Neural cell (in vitro differentiated cells): ENCODE measurements around the gene DCX. TPM values are rescaled to one million over a fixed set of nuclear protein-coding genes. Genes with fewer than 3 reads are reported as not detected.

Experiments
- H2AFZ ChIP-seq: fragments of 200-600, 300-800 bp; sonication (generic), shearing (Covaris generic); 2 replicates; pipeline ENCODE4 v1.6.0; 2014; ENCODE audit warnings: low read depth, mild to moderate bottlenecking, antibody characterized with exemption, low read length, moderate library complexity
- H3F3A ChIP-seq: fragments of 200-600 bp; shearing (Covaris generic); 2 replicates; pipeline ENCODE4 v1.6.1; 2016; ENCODE audit warnings: mild to moderate bottlenecking, moderate library complexity, mixed read lengths, antibody characterized with exemption, low read length; ENCODE audit not compliant: insufficient read depth, poor library complexity, severe bottlenecking
- H3K27ac ChIP-seq: fragments of 200-600, 300-800 bp; sonication (generic), shearing (Covaris generic); 2 replicates; pipeline ENCODE4 v1.5.1; 2014; ENCODE audit warnings: mild to moderate bottlenecking, low read length, moderate library complexity
- H3K27me3 ChIP-seq: fragments of 300-800, 200-600 bp; sonication (generic), shearing (Covaris generic); 2 replicates; pipeline ENCODE4 v1.6.0; 2014; ENCODE audit warnings: mild to moderate bottlenecking, low read depth, low read length, moderate library complexity; ENCODE audit not compliant: insufficient read depth
- H3K36me3 ChIP-seq: fragments of 300-800, 200-600 bp; sonication (generic), shearing (Covaris generic); 2 replicates; pipeline ENCODE4 v1.5.1; 2014; ENCODE audit warnings: mild to moderate bottlenecking, antibody characterized with exemption, low read length, moderate library complexity; ENCODE audit not compliant: insufficient read depth
- H3K4me2 ChIP-seq: fragments of 300-800, 200-600 bp; sonication (generic), shearing (Covaris generic); 2 replicates; pipeline ENCODE4 v1.6.0; 2014; ENCODE audit warnings: mild to moderate bottlenecking, low read length
- H3K4me3 ChIP-seq: fragments of 300-800, 200-600 bp; sonication (generic), shearing (Covaris generic); 2 replicates; pipeline ENCODE4 v1.5.1; 2014; ENCODE audit warnings: mild to moderate bottlenecking, low read length, moderate library complexity
- H3K79me2 ChIP-seq: fragments of 200-600 bp; shearing (Covaris generic); replicated peaks from 2 replicates; pipeline ENCODE4 v1.6.0; 2014; ENCODE audit warnings: mild to moderate bottlenecking, low read length, moderate library complexity; ENCODE audit not compliant: insufficient read depth
- H3K9ac ChIP-seq: fragments of 300-800, 200-600 bp; sonication (generic), shearing (Covaris generic); 2 replicates; pipeline ENCODE4 v1.6.1; 2016; ENCODE audit warnings: mild to moderate bottlenecking, low read length, mixed read lengths
- H3K9me2 ChIP-seq: fragments of 200-600 bp; shearing (Covaris generic); 2 replicates; pipeline ENCODE4 v1.6.1; 2016; ENCODE audit warnings: mild to moderate bottlenecking, low read length, mixed read lengths; ENCODE audit not compliant: insufficient read depth
- H3K9me3 ChIP-seq: fragments of 200-600, 300-800 bp; sonication (generic), shearing (Covaris generic); 2 replicates; pipeline ENCODE4 v1.6.1; 2016; ENCODE audit warnings: mild to moderate bottlenecking, mixed run types, low read length, moderate library complexity, mixed read lengths
- H4K20me1 ChIP-seq: fragments of 200-600 bp; shearing (Covaris generic); 2 replicates; pipeline ENCODE4 v1.6.1; 2016; ENCODE audit warnings: mild to moderate bottlenecking, mixed run types; ENCODE audit not compliant: insufficient read depth
- CTCF ChIP-seq: fragments of 450-650 bp; IDR thresholded peaks from 2 replicates; pipeline ENCODE4 v1.5.1; 2014; ENCODE audit warnings: antibody characterized with exemption, mild to moderate bottlenecking, moderate library complexity; ENCODE audit not compliant: poor library complexity, severe bottlenecking
- EP300 ChIP-seq: fragments of 450-650 bp; conservative IDR thresholded peaks from 2 replicates; pipeline ENCODE4 v1.6.1; 2014; ENCODE audit warnings: antibody characterized with exemption, mild to moderate bottlenecking, moderate library complexity; ENCODE audit not compliant: poor library complexity, severe bottlenecking
- EZH2 ChIP-seq: fragments of 200-600, 300-800 bp; shearing (Covaris generic), sonication (generic); IDR thresholded peaks from 2 replicates; pipeline ENCODE4 v1.6.1; 2014; ENCODE audit warnings: antibody characterized with exemption, low read length, borderline replicate concordance, mild to moderate bottlenecking; ENCODE audit not compliant: insufficient read depth, poor library complexity, severe bottlenecking
- MXI1 ChIP-seq: fragments of 450-650 bp; conservative IDR thresholded peaks from 2 replicates; pipeline ENCODE4 v1.6.1; 2014; ENCODE audit warnings: antibody characterized with exemption, mild to moderate bottlenecking; ENCODE audit not compliant: poor library complexity, severe bottlenecking
- POLR2AphosphoS5 ChIP-seq: IDR thresholded peaks from 2 replicates; pipeline ENCODE4 v1.6.1; 2012
- RAD21 ChIP-seq: fragments of 450-650 bp; conservative IDR thresholded peaks from 2 replicates; pipeline ENCODE4 v1.6.1; 2014; ENCODE audit warnings: antibody characterized with exemption, mild to moderate bottlenecking, moderate library complexity
- REST ChIP-seq: IDR thresholded peaks from 2 replicates; pipeline ENCODE4 v1.6.1; 2012; ENCODE audit warnings: borderline replicate concordance
- SMC3 ChIP-seq: fragments of 450-650 bp; conservative IDR thresholded peaks from 2 replicates; pipeline ENCODE4 v1.6.1; 2014; ENCODE audit warnings: antibody characterized with exemption, mild to moderate bottlenecking, moderate library complexity; ENCODE audit not compliant: poor library complexity
- TAF1 ChIP-seq: IDR thresholded peaks from 2 replicates; pipeline ENCODE4 v1.6.1; 2012; ENCODE audit warnings: low read depth
- polyA plus RNA-seq: library from polyadenylated mRNA; depleted of rRNA; stranded (reverse); fragments of >200 nt; gene quantifications from 2 replicates; pipeline ENCODE4 v1.2.3, GENCODE V29; 2014

The DCX gene
- polyA plus RNA-seq, 1 donor from 2014 or later: 180 TPM

- H3K79me2 ChIP-seq: peaks cover 45% of the 10 kb centered on the region
- no peaks in the 10 kb centered on the region for H3K36me3 ChIP-seq
- H3K9me2 ChIP-seq: no peaks in the 10 kb centered on the region
- H3K27me3 ChIP-seq: no peaks in the 10 kb centered on the region
- no peak for TF ChIP-seq REST
- no peak for TF ChIP-seq MXI1
- no peak for TF ChIP-seq EZH2
- H3K4me2 ChIP-seq: no peak overlapping the region
- no peaks in the 10 kb centered on the region for H4K20me1 ChIP-seq
- no peaks in the 10 kb centered on the region for H3F3A ChIP-seq
- H2AFZ ChIP-seq: no peak overlapping the region
- H3K27ac ChIP-seq: no peak overlapping the region
- no peaks in the 10 kb centered on the region for H3K9me3 ChIP-seq
- H3K4me3 ChIP-seq: no peak overlapping the region
- H3K9ac ChIP-seq: no peak overlapping the region
These were observed 57.5 kb downstream of the DCX start for GRCh38 chrX:111354496-111354895.

- Histone ChIP-seq H3K4me3 (no peak overlapping the region), H3K4me2 (no peak overlapping the region), H3K27me3 (no peaks in the 10 kb centered on the region), H3K79me2 (peaks cover 45% of the 10 kb centered on the region), H3K9me2 (no peaks in the 10 kb centered on the region), H3K27ac (no peak overlapping the region), H4K20me1 (no peaks in the 10 kb centered on the region), H3K9me3 (no peaks in the 10 kb centered on the region), H3K36me3 (no peaks in the 10 kb centered on the region), H3F3A (no peaks in the 10 kb centered on the region), H2AFZ (no peak overlapping the region), H3K9ac (no peak overlapping the region)
- TF ChIP-seq POLR2AphosphoS5: no peak
- TF ChIP-seq REST: no peak
- no peak for TF ChIP-seq EZH2
- TF ChIP-seq RAD21: no peak
- TF ChIP-seq SMC3: no peak
- no peak for TF ChIP-seq MXI1
- TF ChIP-seq CTCF: no peak
- no peak for TF ChIP-seq TAF1
- TF ChIP-seq EP300: no peak
These were observed 58.2 kb downstream of the DCX start for GRCh38 chrX:111353793-111354192.
